ENCODE results near the gene CEP104. TPM values are rescaled to one million over a fixed set of nuclear protein-coding genes. Genes with fewer than 3 reads are reported as not detected.

The CEP104 gene
- total RNA-seq, 4 donors from 2014 or later, result 18.7 to 24.4 (median 19.8) TPM

DNA sequence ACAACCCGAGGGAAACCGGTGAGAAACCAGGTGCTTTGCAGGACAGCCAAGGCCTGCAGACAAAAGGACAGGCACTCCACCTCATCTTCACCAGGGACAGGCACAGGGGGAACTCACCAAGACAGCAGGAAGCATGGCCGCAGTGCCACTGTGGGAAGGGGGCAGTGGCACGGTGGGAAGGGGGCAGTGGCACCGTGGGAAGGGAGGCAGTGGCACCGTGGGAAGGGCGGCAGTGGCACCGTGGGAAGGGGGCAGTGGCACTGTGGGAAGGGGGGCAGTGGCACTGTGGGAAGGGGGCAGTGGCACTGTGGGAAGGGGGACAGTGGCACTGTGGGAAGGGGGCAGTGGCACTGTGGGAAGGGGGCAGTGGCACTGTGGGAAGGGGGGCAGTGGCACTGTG is 32.4 kb downstream of the CEP104 start:
- no peak for DNase-seq
- no peaks in the 10 kb centered on the region for H3K4me1 ChIP-seq
- 89 to 94% methylated on average over 2 to 6 of the region's 8 CpGs for WGBS, 2 donors
- H3K4me3 ChIP-seq, result no peak overlapping the region
- peaks cover 22 to 100% (median 28%) of the 10 kb centered on the region in 3 donors for H3K36me3 ChIP-seq
- TF ChIP-seq CTCF (IDR thresholded peaks at IDR 0.05), result no peak
- TF ChIP-seq POLR2A (IDR thresholded peaks at IDR 0.05), result no peak
- no peaks in the 10 kb centered on the region for H3K9me3 ChIP-seq
- intact Hi-C loops (cut with DNase I), result no loop called here
- H3K27ac ChIP-seq, result no peak overlapping the region
- no peaks in the 10 kb centered on the region for H3K27me3 ChIP-seq

DNA sequence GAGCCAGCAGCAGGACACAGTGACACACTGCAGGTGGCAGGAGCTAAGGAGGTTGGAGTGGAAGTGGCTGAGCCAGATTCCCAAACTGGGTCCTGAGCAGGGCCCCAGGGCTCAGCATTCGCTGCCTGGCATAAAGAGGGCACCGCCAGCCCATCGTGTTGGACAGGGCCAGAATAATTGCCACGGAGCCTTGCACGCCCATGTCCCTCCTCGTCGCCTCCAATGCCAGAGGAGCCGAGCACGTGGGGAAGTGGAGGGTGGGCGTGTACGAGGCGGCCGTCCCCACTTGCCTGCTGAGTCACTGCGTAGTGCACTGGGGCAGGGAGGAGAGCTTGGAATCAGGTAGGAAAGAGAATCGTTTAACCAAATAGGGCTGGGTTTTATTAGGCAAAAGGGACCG is 34.6 kb downstream of the CEP104 start:
- Histone ChIP-seq H3K4me3 (no peak overlapping the region), H3K4me1 (no peaks in the 10 kb centered on the region), H3K9me3 (no peaks in the 10 kb centered on the region), H3K27me3 (no peaks in the 10 kb centered on the region), H3K27ac (no peak overlapping the region), H3K36me3 (peaks cover 18 to 98% (median 28%) of the 10 kb centered on the region in 3 donors)
- WGBS, 2 donors, result 64 to 77% methylated on average over 12 to 14 of the region's 16 CpGs
- intact Hi-C loops (cut with DNase I), result no loop called here
- no peak for TF ChIP-seq CTCF (IDR thresholded peaks at IDR 0.05)
- no peak for TF ChIP-seq POLR2A (IDR thresholded peaks at IDR 0.05)
- DNase-seq, result no peak

GRCh38 chr1:3821908-3822307 is 35.1 kb downstream of the CEP104 start:
- intact Hi-C loops (cut with DNase I), result no loop called here
- WGBS, 2 donors, result 80 to 86% methylated on average over 15 of the region's 15 CpGs
- no peak overlapping the region for H3K27ac ChIP-seq
- no peak overlapping the region for H3K4me3 ChIP-seq
- H3K4me1 ChIP-seq, result no peaks in the 10 kb centered on the region
- H3K27me3 ChIP-seq, result no peaks in the 10 kb centered on the region
- H3K36me3 ChIP-seq, result peaks cover 16 to 96% (median 28%) of the 10 kb centered on the region in 3 donors
- TF ChIP-seq POLR2A (IDR thresholded peaks at IDR 0.05) (no peak), CTCF (IDR thresholded peaks at IDR 0.05) (no peak)
- H3K9me3 ChIP-seq, result no peaks in the 10 kb centered on the region
- DNase-seq, result no peak

- DNase-seq, result no peak
- Histone ChIP-seq H3K9me3 (no peaks in the 10 kb centered on the region), H3K36me3 (peaks cover 11 to 96% (median 24%) of the 10 kb centered on the region in 3 donors), H3K27me3 (no peaks in the 10 kb centered on the region), H3K4me3 (no peak overlapping the region), H3K27ac (no peak overlapping the region), H3K4me1 (no peaks in the 10 kb centered on the region)
- TF ChIP-seq CTCF (IDR thresholded peaks at IDR 0.05), result no peak
- no peak for TF ChIP-seq POLR2A (IDR thresholded peaks at IDR 0.05)
- intact Hi-C loops (cut with DNase I), result no loop called here
- 78 to 87% methylated on average over 8 to 13 of the region's 13 CpGs for WGBS, 2 donors
These were observed 35.6 kb downstream of the CEP104 start for GRCh38 chr1:3821447-3821846.

DNA sequence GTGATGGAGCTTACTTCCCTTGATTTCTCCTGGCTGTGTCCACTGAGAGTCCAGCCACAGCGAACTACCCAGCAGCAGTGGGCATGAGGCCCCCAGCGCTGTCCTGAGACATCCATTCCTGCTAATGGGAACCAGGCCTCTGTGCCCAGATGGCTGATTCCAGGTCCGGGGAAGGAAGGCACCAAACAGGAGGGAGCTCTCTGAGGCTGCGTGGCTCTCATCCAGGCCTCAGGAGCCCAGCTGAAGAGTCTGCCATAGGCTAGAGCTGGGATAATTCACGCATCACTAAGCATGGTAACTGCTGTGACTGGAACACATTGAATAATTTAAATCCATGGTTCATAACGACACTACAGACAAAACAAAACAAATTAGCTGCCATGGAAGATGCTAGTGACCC is 36.0 kb downstream of the CEP104 start:
- peaks cover 11 to 96% (median 24%) of the 10 kb centered on the region in 3 donors for H3K36me3 ChIP-seq

More for the DNA sequence above, 36.0 kb downstream of the CEP104 start:
- Histone ChIP-seq H3K4me3 (no peak overlapping the region), H3K4me1 (no peaks in the 10 kb centered on the region), H3K27ac (no peak overlapping the region), H3K9me3 (no peaks in the 10 kb centered on the region), H3K27me3 (no peaks in the 10 kb centered on the region)
- WGBS, 2 donors, result 85 to 86% methylated on average over 5 to 6 of the region's 6 CpGs
- intact Hi-C loops (cut with DNase I), result no loop called here
- TF ChIP-seq POLR2A (IDR thresholded peaks at IDR 0.05) (no peak), CTCF (IDR thresholded peaks at IDR 0.05) (no peak)
- no peak for DNase-seq
